Adipose tissue (tissue), 3 donors: ENCODE measurements around the gene HLCS. TPM values are rescaled to one million over a fixed set of nuclear protein-coding genes. Genes with fewer than 3 reads are reported as not detected.
"Not testable (repeated sequence)": the region's sequence is repeated elsewhere in the genome, so short reads cannot be mapped to it uniquely, and the experiment has no call there.

ENCODE experiments used
- H3K27ac ChIP-seq: one replicate; pipeline ENCODE4 v1.5.1; 2013; ENCODE audit warnings: low read depth, low read length
- WGBS, 3 donors: extraction: QIAGEN DNeasy Blood & Tissue Kit; methylation state at CpG; one replicate each; pipeline ENCODE4 v1.1.7; 2013; 5-methylcytosine and 5-hydroxymethylcytosine counted together
- polyA plus RNA-seq, 3 donors: library from polyadenylated mRNA; stranded (reverse); fragments of 200-250 nt; gene quantifications; one replicate each; pipeline ENCODE4 v1.2.3, GENCODE V29; 2013
- donor health status: healthy with polysubstance abuse.
- donor health status: Bipolar disorder and iron deficiency.
- donor health status: healthy.

HLCS gene
- polyA plus RNA-seq: 1 to 10 TPM; 6.0 to 7.8 (median 7.3) TPM

GRCh38 chr21:36966066-36966820 is at the start of gene HLCS:
HLCS (minus strand) TSS chr21:36966669; CDS start chr21:36966638, 31 bp downstream.
- WGBS, 3 donors: 1% methylated on average over 49 to 99 of the region's 101 CpGs

GRCh38 chr21:37009740-37010341 is 43.4 kb upstream of the HLCS start:
- H3K27ac ChIP-seq: no peak overlapping the region
- WGBS, 3 donors: 9 to 12% (median 12%) methylated on average over 30 of the region's 30 CpGs

More at GRCh38 chr21:36966066-36966820, at the start of gene HLCS:
- H3K27ac ChIP-seq: no peak within 1 kb of the TSS

- WGBS, 3 donors: 68 to 86% (median 75%) methylated on average over 12 of the region's 12 CpGs
Observed at GRCh38 chr21:37008724-37009123, 42.3 kb upstream of the HLCS start.

GRCh38 chr21:37006486-37007291 is 40.2 kb upstream of the HLCS start, which contains the start of gene RIPPLY3:
RIPPLY3 (plus strand) TSS chr21:37006702; CDS start chr21:37006773, 71 bp downstream.
- WGBS, 3 donors: 1 to 3% (median 3%) methylated on average over 67 to 87 of the region's 87 CpGs
- H3K27ac ChIP-seq: no peak within 1 kb of the TSS

More at GRCh38 chr21:37008724-37009123, 42.3 kb upstream of the HLCS start:
- H3K27ac ChIP-seq: no peak overlapping the region

GRCh38 chr21:37005548-37006485 is 39.3 kb upstream of the HLCS start:
- 18 to 30% (median 23%) methylated on average over 72 to 76 of the region's 76 CpGs for WGBS, 3 donors
- H3K27ac ChIP-seq: no peak overlapping the region

- 60 to 81% (median 75%) methylated on average over 3 of the region's 3 CpGs for WGBS, 3 donors
- not testable (repeated sequence) for H3K27ac ChIP-seq
Observed at GRCh38 chr21:37003917-37004316, 37.4 kb upstream of the HLCS start.

- not testable (repeated sequence) for H3K27ac ChIP-seq
- WGBS, 3 donors: 82 to 92% (median 86%) methylated on average over 12 of the region's 12 CpGs
Observed at GRCh38 chr21:37002851-37003250, 36.4 kb upstream of the HLCS start.

GRCh38 chr21:37001441-37001840 is 35.0 kb upstream of the HLCS start:
- H3K27ac ChIP-seq: no peak overlapping the region
- 37 to 69% (median 42%) methylated on average over 3 of the region's 3 CpGs for WGBS, 3 donors

GRCh38 chr21:37000381-37000780 is 33.9 kb upstream of the HLCS start:
- WGBS, 3 donors: 80 to 85% (median 81%) methylated on average over 4 of the region's 4 CpGs
- H3K27ac ChIP-seq: no peak overlapping the region

GRCh38 chr21:36999131-36999898 is 32.8 kb upstream of the HLCS start:
- WGBS, 3 donors: 88 to 90% (median 89%) methylated on average over 11 of the region's 11 CpGs
- H3K27ac ChIP-seq: no peak overlapping the region

- WGBS, 3 donors: 94% methylated on average over 12 of the region's 12 CpGs
- H3K27ac ChIP-seq: not testable (repeated sequence)
Observed at GRCh38 chr21:36995285-36995684, 28.8 kb upstream of the HLCS start.

- H3K27ac ChIP-seq: no peak overlapping the region
- WGBS, 3 donors: 28 to 35% (median 32%) methylated on average over 38 of the region's 38 CpGs
Observed at GRCh38 chr21:36994501-36995158, 28.2 kb upstream of the HLCS start.

GRCh38 chr21:36992671-36993070 is 26.2 kb upstream of the HLCS start:
- H3K27ac ChIP-seq: no peak overlapping the region
- 55 to 63% (median 62%) methylated on average over 7 of the region's 7 CpGs for WGBS, 3 donors

GRCh38 chr21:36990508-36991205 is 24.2 kb upstream of the HLCS start:
- 68 to 72% (median 70%) methylated on average over 21 of the region's 21 CpGs for whole genome bisulfite sequencing, 3 donors
- H3K27ac ChIP-seq: peak overlapping the region; percentile 57

- H3K27ac ChIP-seq: peak overlapping the region; percentile 57
- 2 to 5% (median 5%) methylated on average over 63 to 97 of the region's 97 CpGs for WGBS, 3 donors
Observed at GRCh38 chr21:36989699-36990507, 23.4 kb upstream of the HLCS start.
